Activated CD4-positive, alpha-beta T cell treated with anti-CD3 and anti-CD28 coated beads, Interleukin-2, amount 50 U/mL, for 4 hours (primary cell): ENCODE results near the gene VMO1.
A peak's percentile ranks its signal among the peaks of the same experiment; 100 is the strongest.

Experiments used
- DNase-seq, 2 experiments: peaks; one replicate each; pipeline ENCODE4 v3.0.0-alpha.2; 2020

Gene VMO1

DNA sequence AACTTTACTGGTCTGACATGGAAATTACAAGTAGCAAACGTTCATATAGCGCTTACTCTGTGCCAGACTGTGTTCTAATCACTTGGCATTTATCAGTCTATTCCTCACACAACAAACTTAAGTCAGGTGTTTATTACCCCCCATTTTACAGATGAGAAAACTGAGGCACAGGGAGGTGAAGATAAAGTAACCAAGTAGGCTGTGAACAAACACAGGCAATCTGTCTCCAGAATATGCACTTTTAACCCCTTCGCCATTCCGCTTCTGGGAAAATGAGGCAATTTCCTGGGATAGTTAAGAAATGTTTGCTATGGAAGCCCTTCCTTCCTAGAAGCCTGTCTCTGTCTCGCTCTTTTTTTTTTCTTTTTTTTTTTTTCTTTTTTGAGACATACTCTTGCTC lies 34.2 kb downstream of the VMO1 start:
- DNase-seq: no peak

DNA sequence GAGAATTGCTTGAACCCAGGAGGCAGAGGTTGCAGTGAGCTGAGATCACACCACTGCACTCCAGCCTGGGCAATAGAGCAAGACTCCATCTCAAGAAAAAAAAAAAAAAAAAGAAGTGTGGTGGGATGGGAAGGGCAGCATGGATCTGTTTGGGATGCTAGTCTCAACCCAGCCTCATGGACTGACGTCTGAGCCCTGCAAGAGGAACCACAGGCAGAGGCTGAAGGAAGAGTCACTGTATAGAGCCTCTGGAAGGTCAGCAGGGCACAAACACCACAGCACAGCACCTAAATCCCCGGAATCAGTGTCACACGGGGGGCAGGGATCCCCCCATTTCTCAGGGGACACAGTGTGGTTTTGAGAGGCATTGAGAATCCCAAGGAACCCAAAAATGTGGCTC lies 35.6 kb downstream of the VMO1 start:
- no peak for DNase-seq

DNA sequence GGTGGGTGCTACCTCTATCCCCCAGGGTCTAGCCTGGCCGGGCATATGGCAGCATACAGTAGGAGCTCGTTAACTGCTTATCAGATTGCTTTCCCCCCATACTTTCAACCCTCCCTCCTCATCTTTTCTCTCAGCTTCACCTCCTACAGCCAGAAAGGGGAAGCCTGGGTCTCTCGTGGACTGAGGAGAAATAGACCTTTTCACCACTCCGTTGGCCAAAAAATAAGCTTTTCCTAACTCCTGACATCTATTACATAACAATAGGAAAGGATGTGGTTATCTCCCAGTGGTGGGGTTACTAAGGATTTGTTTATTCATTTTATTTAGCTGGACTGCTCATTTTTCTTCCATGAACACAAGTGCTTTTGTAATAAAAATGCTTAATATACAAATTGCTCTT lies 37.5 kb downstream of the VMO1 start:
- DNase-seq: no peak

DNA sequence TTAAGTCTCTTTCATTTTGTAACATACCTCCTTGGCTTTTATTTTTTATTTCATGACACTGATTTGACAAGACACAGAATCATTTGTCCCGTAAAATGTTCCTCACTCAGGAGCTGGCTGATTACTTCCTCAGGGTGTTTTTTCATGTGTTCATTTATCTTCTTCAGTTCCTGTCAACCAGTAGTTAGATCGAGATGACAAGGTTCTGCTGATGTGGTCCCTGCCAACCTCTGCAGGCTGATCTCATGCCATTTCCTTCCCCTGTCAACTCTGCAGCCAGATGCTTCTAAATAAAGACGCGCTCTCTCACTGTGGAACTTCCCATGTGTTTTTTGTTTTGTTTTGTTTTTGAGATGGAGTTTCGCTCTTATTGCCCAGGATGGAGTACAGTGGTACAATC lies 38.3 kb downstream of the VMO1 start:
- DNase-seq: no peak

DNA sequence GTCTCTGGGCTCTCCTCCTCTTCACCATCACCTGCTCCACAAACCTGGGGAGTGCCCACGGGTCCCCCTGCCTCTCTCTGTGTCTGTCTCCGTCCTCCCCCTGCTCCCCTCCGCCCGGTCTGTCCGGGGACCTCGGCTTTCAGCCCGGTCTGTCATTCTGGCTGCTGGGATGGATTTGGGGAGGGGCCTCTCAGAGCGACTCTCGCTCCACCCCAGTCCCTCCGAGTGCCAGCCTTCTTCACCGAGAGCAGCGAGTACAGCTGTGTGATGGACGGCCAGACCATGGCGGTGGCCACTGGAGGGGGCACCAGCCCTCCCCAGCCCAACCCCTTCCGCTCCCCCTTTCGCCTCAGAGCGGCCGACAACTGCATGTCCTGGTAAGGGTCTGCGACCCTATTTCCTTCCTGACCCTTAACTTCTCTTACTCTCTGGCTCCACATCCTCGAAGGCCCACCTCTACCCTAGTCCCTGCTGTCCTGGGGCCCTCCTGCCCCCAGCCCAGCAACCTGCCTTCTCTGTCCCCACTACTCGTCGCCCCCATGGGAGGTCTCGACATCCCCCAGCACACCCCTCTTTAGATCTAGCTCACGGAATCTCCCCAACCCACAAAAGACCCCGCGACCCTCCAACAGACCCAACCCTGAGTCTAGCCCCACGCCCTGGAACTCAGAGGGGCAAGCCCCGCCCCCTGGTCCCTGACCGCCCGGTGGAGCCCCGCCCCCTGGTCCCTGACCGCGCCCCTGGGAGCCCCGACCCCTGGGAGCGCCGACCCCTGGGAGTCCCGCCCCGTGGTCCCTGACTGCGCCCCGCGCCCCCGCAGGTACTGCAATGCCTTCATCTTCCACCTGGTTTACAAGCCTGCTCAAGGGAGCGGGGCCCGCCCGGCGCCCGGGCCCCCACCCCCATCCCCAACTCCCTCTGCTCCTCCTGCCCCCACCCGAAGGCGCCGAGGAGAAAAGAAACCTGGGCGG lies 40.9 kb downstream of the VMO1 start:
- DNase-seq: no peak

DNA sequence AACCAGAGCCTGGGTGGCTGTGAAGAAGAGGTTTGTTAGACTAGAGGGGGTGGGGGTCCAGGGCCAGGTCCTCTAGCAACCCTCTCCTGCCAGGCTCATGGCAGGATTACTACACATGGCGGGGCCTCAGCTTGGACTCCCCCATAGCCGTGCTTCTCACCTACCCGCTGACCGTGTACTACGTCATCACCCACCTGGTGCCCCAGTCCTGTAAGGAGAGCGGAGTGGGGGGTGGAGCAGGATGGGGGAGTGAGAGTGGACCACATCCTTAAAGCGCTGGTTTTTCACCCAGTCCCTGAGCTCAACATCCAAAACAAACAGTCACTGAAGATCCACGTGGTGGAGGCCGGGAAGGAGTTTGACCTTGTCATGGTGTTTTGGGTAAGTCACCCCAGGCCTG lies 42.3 kb downstream of the VMO1 start:
- no peak for DNase-seq

DNA sequence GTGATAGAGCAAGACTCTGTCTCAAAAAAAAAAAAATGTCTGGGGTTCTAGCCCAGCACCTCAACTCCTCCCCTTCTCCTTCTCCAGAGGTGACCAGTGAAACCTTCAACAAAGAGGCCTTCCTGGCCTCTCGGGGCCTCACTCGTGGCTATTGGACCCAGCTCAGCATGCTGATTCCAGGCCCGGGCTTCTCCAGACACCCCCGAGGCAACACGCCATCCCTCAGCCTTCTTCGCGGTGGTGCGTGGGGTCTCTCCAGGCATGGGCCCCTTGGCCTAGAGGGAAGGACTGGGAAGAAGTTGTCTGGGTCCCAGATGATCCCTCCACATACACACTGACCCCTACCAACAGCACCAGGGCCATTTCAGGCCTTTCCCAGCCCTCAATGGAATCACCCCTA lies 42.9 kb downstream of the VMO1 start:
- no peak for DNase-seq

DNA sequence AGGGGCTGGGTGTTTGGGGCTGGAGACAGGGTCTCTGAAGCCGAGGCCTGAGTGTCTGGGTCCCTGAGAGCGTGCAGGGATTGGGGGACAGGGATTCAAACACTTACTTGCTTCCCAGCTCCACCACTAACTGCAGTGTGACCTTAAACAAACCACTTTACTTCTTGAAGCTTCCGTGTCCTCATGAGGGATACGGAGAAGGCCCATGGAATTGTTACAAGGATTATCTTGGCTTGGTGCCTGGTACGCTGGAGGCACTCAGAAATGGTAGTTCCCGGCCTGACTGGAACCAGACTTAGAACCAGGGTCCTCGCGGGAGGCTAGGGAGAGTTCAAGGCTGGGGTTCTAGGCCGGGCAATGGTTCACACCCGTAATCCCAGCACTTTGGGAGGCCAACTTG lies 43.5 kb downstream of the VMO1 start:
- DNase-seq: no peak

DNA sequence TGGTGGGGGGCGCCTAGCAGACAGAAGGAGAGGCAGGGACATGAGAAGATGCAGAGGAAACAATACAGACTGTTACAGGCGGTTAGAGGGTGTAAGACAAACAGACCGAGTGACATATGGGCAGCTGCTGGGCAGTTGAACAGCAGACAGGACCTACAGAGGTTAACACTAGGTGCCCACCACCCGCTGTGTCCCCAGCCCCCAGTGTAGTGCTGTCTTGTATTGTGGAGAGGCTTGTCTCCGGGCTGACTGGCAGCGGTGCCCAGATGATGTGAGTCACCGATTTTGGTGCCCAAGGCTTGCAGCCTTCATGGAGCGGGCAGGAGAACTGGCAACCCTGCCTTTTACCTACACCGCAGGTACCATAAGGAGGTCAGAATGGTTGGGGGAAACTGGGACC lies 44.0 kb downstream of the VMO1 start:
- no peak for DNase-seq

DNA sequence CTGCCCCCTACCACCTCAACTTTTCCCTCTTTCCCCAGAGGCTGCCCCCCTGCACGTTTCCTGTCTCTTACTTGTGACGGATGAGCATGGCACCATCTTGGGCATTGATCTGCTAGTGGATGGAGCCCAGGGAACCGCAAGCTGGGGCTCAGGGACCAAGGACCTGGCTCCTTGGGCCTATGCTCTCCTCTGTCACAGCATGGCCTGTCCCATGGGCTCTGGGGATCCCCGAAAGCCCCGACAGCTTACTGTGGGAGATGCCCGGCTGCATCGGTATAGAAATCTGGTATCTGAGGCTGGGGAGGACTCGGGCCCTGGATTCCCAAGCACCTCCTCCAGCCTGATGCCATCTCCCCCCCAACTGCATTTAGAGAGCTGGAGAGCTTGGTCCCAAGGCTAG lies 44.6 kb downstream of the VMO1 start:
- no peak for DNase-seq

DNA sequence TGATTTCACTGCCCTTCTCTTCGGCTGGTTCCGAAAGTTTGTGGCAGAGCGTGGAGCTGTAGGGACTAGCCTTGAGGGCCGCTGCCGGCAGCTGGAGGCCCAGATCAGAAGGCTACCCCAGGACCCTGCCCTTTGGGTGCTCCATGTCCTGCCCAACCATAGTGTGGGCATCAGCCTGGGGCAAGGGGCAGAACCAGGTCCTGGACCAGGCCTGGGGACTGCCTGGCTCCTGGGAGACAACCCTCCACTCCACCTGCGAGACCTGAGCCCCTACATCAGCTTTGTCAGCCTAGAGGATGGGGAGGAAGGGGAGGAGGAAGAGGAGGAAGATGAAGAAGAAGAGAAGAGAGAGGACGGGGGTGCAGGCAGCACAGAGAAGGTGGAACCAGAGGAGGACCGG lies 45.6 kb downstream of the VMO1 start:
- DNase-seq: no peak

DNA sequence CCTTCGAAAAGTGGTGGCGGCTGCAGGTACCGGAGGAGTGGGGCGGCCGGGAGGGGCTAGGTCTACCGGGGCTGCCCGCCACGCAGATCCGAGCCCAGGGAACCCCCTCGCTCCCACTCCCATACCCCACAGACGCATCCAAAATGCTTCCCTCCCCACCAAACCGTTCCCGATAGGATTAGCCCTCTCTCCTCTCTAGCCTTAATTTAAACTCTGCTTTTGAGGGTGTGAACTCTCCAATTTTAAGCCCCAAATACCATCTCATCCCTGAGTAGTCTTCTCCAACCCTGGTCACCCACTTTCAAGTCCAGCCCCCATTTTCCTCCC lies 46.2 kb downstream of the VMO1 start:
- no peak for DNase-seq

DNA sequence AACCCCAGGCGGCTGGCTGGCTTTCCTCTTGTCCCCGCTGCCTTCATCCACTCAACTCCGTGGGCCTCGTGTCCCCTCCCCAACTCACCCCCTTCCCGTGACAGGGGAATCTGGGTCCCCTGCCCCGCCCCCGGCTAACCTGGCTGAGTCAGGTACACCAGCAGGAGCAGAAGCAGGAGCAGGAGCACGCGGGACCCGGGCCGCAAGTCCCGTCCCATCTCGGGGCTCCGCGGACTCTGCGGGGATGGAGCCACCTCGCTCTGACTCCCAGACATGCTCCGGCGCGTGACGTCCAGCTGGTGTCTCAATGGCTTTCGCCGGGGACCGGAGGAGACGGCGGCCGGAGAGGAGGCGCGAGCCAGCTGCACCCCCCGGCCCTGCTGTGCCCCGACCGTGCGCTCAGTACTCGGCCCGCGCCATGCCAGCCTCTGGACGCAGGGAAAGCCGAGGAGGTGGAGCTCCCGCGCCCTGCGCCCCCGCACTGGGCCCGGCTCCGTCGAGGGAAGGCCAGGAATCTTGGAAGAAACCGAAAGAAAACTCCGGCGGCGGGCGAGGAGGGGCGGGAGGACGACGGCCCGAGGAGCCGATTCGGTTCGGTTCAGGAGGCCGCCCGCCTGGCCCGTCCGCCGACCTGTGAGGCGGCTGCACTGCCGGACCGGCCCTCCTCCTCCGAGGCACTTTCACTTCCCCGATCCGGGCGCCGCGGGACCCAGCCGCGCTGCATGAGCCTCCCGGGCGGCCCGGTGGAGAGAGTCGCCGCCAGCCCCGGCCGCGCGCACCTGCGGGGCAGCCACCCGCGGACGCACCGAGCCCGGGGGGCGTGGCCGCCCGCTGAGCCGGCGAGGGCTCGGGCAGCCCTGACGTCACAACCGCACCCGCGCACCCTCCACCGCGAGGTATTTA lies 46.8 kb downstream of the VMO1 start, which contains the start of the genes CXCL16 and ZMYND15:
TSS of gene CXCL16 (minus strand) at position 807 of the 903 bp plus-strand sequence. CDS start at position 218, 589 bp downstream.
TSS of gene ZMYND15 (plus strand) at position 712 of the 903 bp plus-strand sequence. CDS start 716 bp downstream, outside the sequence.
- peak; percentile 50 for DNase-seq

DNA sequence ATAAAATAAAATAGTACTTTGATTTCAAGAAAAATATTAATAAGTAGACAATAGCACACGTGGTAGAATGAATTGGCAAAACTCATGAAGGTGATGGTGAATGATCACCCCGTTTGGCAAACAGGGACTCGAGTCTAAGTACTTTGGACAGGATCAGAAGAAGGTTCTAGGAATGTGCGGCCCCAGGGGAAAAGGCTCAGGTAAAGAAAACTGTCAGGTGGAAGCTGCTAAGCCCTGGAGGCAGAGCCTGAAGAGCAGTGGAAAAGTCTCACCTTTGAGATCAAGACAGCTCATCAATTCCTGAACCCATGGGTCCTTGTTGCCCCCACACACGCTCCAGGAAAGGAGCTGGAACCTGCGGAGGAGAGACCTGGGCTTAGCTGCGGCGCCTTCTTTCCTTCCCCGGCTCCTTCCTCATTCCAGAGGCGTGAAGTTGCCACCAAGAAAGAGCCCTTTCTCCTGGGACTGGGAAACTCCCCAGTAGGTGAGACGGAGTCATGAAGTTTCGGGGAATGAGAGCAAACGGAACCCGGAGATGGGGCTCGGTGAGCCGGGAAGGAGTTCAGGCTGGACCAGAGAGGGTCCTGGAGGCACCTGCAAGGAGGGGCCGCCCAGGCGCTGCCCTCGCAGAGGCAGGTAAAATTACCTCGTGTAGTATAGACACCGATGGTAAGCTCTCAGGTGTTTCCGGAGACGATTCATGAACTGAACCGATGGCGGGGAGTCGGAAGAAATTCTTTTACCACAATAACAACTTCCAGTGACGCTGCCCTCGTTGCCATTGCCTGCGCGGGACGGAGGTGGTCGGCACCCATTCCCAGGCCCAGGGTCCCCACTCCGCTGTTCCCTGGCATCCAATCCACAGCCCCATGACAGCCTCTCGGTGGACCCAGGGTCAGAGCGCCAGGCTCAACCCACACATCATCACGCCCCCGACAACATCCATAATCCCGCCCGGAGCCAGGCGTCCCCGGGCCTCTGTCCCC lies 47.7 kb downstream of the VMO1 start:
- DNase-seq: no peak

DNA sequence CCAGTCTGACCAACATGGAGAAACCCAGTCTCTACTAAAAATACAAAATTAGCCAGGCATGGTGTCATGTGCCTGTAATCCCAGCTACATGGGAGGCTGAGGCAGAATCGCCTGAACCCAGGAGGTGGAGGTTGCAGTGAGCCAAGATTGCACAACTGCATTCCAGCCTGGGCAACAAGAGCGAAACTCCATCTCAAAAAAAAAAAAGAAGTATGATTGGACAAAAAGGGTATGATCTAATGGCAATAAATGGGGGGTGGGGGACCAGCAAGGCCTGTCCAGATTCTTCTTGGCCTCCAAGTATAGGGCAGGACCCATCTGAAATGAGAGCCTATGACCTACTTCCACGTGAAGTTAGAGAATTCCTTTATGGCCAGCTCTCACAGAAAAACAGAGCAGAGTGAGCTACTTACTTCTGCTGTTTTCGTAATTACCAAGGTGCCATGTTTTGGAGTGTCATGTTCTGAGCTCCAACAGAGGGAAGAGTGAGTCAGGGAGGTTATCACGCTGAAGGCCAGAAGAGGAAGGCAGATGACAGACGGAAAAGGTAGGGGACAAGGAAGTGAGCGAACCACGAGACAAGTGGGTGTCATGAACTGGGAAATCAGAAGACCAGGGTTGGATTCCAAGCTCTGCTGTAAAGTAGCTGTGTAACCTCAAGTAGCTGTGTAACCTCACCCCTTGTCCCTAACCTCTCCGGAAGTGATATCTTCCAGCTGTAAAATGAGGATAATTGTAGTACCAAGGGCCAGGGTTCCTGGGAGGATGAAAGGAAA lies 50.1 kb downstream of the VMO1 start:
- no peak for DNase-seq
